Skin of body (tissue), 2 donors: ENCODE results near the gene TRMT5. TPM values are rescaled to one million over a fixed set of nuclear protein-coding genes. Genes with fewer than 3 reads are reported as not detected.

Source experiments
- DNase-seq: peaks from one replicate; lab custom pipeline; 2025; lab: John Stamatoyannopoulos, UW
- total RNA-seq: library from RNA; depleted of rRNA; stranded (reverse); fragments of >200 nt; gene quantifications from one replicate; pipeline ENCODE4 v1.2.3, GENCODE V29; 2014

TRMT5 gene
- 13.8 TPM for total RNA-seq

- peak; percentile 93 for DNase-seq
Measured at GRCh38 chr14:60980811-60981632, at the start of gene TRMT5, which contains the start of gene SLC38A6. Gene TRMT5, minus strand, starts transcription at chr14:60981079. Its CDS starts 106 bp downstream, at chr14:60980973. Gene SLC38A6, plus strand, starts transcription at chr14:60981245. Its CDS starts 33 bp downstream, at chr14:60981278.

GRCh38 chr14:61026526-61026925, 45.6 kb upstream of the TRMT5 start:
- no peak for DNase-seq

- DNase-seq, result peak; percentile 58
Measured at GRCh38 chr14:61025251-61026223, 44.7 kb upstream of the TRMT5 start.

GRCh38 chr14:61019537-61019936, 38.7 kb upstream of the TRMT5 start:
- no peak for DNase-seq

GRCh38 chr14:61003571-61003970, 22.7 kb upstream of the TRMT5 start:
- DNase-seq, result no peak

GRCh38 chr14:60999536-60999935, 18.7 kb upstream of the TRMT5 start:
- DNase-seq, result no peak

- no peak for DNase-seq
Measured at GRCh38 chr14:60998617-60999016, 17.7 kb upstream of the TRMT5 start.

GRCh38 chr14:60989599-60989998, 8.7 kb upstream of the TRMT5 start:
- peak; percentile 32 for DNase-seq

GRCh38 chr14:60986500-60986899, 5.6 kb upstream of the TRMT5 start:
- no peak for DNase-seq

- no peak for DNase-seq
Measured at GRCh38 chr14:60984196-60984595, 3.3 kb upstream of the TRMT5 start.

- no peak for DNase-seq
Measured at GRCh38 chr14:60981633-60982455, 965 bp upstream of the TRMT5 start.

- DNase-seq, result no peak
Measured at GRCh38 chr14:60977847-60978246, 3.0 kb downstream of the TRMT5 start.

- DNase-seq, result no peak
Measured at GRCh38 chr14:60975551-60975950, 5.3 kb downstream of the TRMT5 start.

GRCh38 chr14:60974090-60974651, 6.7 kb downstream of the TRMT5 start:
- no peak for DNase-seq

GRCh38 chr14:60973070-60973469, 7.8 kb downstream of the TRMT5 start:
- no peak for DNase-seq

- DNase-seq, result no peak
Measured at GRCh38 chr14:60972295-60972694, 8.6 kb downstream of the TRMT5 start.

- DNase-seq, result no peak
Measured at GRCh38 chr14:60971271-60971670, 9.6 kb downstream of the TRMT5 start.

GRCh38 chr14:60970146-60970545, 10.7 kb downstream of the TRMT5 start:
- no peak for DNase-seq

GRCh38 chr14:60968671-60969070, 12.2 kb downstream of the TRMT5 start:
- no peak for DNase-seq

- no peak for DNase-seq
Measured at GRCh38 chr14:60968099-60968498, 12.8 kb downstream of the TRMT5 start.

- no peak for DNase-seq
Measured at GRCh38 chr14:60965402-60965801, 15.5 kb downstream of the TRMT5 start.
